ENCODE data around the gene CALCR.
"Not testable (repeated sequence)": the region's sequence is repeated elsewhere in the genome, so short reads cannot be mapped to it uniquely, and the experiment has no call there.

Gene CALCR

DNA sequence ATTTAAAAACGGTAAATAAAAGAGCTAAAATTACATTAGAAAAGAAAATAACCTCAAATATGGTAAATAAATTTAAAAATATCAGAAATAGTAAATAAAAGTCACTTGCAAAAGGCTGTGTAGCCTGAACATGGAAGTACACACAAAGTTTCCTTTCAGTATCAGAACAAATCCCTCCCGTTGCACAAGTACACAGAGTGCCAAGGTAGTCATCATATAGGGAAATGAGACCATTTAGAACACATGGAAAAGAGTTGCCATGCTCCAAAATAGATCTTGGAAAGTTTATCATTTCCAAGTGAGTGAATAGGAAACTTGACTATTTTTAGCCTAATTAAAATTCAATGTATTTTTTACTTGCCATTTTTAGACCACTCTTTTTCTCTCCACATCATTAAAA lies 11.6 kb downstream of the CALCR start:
- FAIRE-seq (no peak), DNase-seq (ENCODE audit: insufficient read length, low spot score) (no peak)

DNA sequence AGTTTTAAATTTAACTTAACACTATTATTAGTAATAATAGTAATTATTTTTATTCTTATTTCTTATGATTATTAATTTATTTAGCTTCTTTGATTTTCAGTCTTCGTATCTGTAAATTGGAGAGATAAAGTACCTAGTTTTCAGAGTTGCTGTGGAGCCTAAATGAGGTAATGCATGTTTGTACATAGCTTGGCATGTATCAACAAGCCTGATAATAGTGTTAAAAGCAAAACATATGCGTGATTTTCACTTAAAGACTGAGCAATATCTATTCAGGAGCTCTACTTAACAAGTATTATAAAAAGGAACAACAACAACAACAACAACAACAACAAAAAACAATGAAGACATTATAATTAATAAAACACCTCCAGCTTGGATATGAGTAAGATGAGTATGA lies 12.4 kb downstream of the CALCR start:
- DNase-seq (ENCODE audit: insufficient read length, low spot score) (no peak), FAIRE-seq (no peak)

DNA sequence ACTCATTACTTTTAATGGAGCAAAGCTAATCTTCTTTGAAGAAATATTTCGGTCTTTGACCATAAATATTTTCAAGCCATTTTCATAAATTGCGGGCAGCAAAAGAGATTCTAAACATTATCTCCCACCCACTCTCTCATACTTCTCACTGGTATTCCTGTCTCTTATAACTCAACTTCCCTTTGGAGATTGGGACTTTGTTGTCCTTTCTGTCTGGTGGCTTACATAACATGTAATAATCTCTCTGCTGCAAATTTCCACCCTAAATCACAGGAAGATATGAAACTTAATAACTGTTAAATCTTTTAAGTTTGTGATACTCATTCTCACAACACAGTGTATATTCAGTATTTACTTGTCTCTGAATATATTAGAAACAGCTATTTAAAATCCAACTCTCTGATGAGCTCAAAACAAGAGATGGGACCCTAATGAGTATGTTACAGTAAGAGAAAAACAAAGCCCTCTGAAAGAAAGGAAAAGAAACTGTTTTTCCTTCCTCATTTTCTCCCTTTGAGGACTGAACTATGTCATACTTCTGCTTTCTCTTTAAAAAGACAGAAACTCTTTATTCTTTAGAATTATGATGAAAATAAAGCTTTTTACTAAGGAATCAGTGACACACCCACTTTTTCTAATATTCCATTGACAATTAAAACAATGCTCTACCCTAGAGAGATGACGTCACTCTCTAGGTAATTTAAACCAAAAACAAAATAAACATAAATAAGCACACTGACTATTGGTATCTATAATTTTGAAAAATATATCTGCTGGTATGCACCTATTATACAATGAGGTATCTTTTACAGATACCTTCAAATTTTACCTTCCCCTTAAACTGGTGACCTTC lies 14.7 kb downstream of the CALCR start:
- no peak for DNase-seq (ENCODE audit: insufficient read length, low spot score)
- no peak for FAIRE-seq

DNA sequence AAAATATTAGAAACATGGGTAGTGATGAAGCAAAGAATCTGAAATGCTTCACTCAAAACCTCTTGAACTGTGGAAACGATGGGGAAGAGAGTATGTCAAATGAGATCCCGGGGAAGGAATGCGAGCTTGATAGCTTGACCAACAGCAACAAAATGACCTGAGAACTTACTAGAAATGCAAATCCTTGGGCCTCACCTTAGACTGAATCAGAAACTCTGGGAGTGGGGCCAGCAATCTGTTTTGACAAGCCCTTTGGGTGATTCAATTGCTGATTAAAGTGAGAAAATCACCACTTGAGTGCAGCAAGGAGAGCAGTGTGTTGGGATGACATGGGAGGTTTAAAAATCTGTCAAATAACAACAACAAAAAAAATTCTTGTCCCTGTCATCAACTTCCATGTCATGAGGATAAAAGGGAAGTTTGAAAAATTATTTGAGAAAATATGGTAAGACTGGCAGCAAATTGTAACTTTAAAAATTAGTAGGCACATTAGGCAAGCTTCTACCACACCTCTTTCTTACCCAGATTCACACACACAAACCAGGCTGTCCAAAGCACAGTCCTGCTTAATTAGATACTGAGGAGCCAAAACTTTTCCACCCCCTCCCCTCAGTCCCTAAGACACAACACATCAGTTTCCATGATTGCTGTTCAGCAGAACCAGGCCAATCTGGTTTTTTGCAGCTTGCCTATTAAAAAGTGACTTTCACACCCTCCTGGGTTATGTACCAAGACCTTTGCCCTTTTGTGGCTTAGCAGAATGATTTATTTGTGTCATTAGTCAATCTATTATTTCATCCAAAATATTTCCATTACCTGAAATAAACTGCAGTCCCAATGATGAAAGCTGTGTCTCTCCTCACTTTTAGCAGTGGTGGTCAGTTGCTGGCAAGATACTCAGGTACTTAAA lies 15.6 kb downstream of the CALCR start:
- DNase-seq (ENCODE audit: insufficient read length, low spot score) (no peak), FAIRE-seq (no peak)

DNA sequence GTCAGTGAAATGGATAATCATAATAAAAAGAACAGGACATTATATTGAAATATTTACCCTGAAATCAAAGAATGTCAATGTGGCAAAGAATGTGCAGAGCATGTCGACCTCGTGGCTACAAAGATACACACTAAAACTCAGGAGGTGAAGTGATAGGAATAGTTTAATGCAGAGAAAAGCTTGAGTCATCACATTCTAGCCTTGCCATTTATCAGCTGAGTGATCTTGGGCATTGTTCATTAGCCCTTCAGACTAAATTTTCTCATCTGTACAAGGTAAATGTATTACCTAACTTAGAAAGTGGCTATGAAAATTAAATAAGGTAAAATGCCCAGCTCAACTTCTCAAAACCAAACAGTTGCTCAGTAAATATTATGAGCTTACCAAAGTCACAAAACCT lies 22.6 kb downstream of the CALCR start:
- DNase-seq (ENCODE audit: insufficient read length, low spot score): no peak
- no peak for FAIRE-seq

DNA sequence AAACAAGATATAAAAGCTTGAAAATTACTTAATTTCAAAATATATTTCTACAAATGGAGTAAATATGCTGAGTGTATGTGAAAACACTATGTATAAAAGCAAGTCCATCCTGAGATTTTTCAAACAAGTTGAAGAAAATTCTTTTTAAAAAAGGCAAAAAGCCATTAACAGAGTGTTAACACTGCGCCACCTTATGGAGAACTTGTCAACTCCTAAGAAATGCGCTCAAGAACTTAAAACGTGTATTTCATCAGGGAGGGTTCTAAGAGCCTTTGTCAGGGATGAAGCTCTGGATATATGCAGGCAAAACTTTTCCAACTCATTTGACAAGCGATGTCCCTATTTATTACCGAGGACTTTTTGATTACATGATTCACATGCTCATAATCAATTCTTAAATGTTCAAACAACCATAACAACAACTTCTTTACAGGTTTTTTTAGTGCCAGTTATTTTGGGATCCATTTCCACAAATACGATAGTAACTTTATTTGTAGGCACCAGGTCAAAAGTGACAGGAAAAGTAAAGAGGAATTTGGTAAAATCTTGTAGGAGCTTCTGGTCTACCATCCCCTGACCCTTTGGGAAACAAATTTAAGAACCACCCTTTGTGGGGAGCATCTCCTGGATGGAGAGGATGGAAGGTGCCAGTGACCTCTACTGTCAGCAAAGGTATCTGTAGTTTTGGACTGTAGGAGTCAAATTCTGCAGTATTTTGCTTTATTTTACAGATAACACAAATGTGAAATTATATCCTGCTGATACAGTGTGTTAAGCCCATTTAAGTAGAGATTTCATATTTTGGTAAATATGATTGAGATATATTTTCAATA lies 23.2 kb downstream of the CALCR start:
- DNase-seq (ENCODE audit: insufficient read length, low spot score) (no peak), FAIRE-seq (peak; percentile 14)

DNA sequence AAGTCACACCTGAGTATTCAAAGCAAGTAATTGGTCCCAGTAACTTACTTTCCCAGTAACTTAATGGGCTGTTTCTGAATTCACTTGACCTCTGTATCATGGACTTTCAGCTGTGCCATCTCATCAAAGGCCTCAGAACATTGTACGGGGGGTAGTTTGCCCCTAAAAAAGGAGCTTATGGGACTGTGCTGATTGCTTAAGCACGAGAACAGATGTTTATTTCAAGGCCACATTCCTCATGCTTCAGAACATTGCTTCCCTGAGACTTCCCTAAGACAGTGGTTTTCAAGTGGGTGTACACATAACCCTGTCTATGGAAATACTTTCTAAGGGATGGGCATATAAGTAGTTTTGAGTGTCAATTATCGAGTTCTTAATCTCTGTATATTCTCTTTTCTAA lies 26.8 kb downstream of the CALCR start:
- DNase-seq (ENCODE audit: insufficient read length, low spot score) (no peak), FAIRE-seq (no peak)

DNA sequence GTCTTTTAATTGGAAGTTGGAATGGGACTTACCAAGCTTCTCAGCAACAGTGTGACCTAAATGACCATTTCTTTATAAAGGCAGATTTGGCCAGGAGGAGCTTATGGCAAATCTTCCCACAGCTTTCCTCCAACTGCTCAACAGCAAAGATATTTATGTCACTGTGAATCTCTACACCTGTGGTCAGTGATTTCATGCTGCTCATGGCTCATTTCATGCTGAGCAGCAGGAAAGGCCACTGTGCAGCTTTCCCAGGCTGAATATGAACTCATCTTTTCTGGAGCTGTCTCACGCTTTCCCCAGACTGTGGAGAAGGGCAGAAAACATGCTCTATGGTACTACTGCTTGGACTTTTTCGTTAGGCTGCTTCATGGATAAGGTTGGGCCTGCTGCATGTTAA lies 29.8 kb downstream of the CALCR start:
- FAIRE-seq (no peak), DNase-seq (ENCODE audit: insufficient read length, low spot score) (no peak)

DNA sequence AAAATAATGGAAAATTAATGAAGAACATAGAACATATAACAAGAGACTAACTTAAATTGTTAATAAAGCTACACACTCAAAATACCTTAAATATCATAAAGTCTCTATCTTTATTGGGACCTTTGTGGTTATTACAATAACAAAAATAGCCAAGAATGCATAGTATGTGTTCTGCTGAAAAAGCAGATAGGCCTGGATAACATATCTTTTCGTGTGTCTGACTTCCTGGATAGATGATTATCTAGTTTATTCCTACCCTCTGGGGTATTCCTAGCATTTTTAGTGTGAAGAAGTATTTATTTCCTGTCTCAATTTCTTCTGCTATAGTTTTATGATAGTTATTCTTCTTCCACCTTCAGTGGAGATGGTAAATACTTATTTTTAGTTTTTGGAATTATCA lies 36.5 kb downstream of the CALCR start:
- no peak for FAIRE-seq
- DNase-seq (ENCODE audit: insufficient read length, low spot score): no peak

DNA sequence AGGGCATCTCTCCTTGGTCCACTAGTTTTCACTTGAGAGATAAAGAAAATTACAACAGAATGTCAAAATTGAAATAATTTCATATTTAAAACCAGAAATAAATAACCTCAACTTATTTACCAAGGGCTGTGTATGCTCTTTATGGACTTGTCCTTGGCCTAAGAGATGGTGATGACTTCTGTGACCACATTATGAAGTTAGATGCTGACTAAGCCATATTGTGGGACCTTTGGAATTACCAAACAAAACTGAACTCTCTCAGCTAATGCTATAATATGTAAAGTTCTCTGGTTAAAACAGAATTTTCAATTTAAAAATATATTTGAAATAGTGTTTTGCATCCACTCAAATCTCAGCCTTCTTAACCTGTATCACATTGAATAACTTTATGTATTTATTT lies 38.9 kb downstream of the CALCR start:
- FAIRE-seq (no peak), DNase-seq (ENCODE audit: insufficient read length, low spot score) (no peak)

DNA sequence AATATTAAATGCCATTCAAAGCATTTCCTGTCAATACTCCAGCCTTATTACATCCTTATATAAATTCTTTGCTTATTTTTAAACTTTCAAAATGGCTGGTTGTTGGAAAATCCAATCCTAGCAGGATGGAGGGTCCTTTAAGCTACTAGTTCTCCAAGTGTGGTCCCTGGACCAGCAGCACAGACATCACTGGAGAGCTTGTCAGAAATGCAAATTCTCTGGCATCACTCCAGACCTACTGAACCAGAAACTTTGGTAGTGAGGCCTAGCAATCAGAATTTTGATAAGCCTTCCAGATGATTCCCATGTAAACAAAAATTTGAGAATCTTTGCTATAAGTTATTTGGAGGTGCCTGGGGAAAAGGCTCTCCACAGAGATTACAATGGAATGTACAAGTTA lies 43.8 kb downstream of the CALCR start:
- FAIRE-seq: no peak
- DNase-seq (ENCODE audit: insufficient read length, low spot score): no peak

DNA sequence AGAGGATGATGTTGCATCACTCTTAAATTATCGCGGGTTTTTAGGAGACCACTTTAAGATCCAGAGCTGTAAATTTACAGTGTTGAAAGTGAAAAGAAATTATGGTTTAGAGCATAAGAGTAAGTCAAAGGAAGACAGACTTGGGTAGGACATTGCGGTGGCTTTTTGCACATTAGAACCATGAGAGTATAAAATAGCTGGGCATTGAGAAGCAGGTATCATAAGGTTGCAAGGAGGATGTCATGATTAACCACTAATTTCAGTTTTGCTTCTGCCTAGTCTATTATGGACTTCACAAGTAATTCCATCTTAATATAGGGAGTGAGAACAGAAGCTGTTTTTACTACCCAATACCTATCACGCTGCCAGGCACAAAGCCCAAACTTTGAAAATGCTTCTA lies 57.7 kb downstream of the CALCR start:
- FAIRE-seq (no peak), DNase-seq (ENCODE audit: insufficient read length, low spot score) (no peak)

DNA sequence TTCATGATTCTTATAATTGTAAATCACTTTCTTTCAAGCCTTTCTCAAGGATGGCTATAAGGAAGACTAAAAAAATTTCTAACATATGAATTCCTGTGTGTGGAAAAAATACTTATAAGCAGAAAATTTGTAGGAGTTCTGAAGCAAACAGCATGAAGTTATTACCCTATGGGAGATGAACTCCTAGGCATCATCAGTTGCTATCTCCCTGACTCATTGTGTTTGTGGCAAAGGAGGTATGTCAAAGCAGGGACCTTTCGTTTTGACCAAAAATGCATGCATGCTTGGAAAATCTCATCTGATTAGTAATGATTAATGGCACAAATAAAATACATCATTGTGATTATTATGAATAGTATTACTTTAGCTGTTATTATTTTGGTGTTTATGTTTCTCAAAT lies 59.4 kb downstream of the CALCR start:
- FAIRE-seq: no peak

DNA sequence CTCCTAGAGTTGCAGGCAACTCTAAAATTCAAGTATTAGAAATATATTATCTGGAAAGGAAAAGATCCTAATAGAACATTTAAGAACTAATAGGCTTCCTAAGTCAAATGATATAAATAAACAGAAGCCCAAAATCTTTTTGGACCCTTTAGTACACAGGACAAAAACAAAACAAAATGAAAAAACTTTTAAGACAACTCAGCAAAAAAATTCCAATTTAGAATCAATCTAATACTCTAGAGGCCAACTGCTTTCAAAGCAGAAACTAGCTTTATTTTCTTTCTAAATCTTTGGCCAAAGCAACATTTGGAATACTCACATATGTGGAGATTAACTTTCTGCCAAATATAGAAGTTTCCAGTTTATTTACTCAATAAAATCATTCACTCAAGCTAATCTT lies 65.2 kb downstream of the CALCR start:
- no peak for FAIRE-seq
- DNase-seq (ENCODE audit: insufficient read length, low spot score): no peak

More for the DNA sequence above, 59.4 kb downstream of the CALCR start:
- DNase-seq (ENCODE audit: insufficient read length, low spot score): no peak

DNA sequence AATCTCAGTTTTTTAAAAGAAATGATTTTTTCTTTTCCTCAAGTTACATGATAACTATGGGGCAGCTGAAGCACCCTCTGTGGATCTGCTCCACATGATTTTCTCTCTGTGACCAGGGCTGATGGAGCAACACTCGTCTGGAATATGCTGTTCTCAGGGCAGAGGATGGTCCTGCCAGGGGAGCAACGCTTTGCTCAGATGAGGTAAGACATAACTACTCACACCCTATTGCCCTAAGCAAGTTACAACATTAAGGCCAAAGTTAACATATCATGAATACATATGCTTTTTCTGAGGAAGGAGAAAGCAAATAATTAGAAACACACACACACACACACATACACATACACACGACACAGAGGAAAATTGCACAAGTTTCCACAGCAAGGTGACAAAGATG lies 71.4 kb downstream of the CALCR start:
- FAIRE-seq (no peak), DNase-seq (ENCODE audit: insufficient read length, low spot score) (no peak)

DNA sequence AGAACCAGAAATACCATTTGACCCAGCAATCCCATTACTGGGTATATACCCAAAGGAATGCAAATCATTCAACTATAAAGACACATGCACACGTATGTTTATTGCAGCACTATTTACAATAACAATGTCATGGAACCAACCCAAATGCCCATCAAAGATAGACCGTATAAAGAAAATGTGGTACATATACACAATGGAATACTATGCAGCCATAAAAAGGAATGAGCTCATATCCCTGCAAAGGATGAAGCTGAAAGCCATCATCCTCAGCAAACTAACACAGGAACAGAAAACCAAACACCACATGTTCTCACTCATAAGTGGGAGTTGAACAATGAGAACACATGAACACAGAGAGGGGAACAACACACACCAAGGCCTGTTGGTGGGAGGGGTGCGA lies 82.7 kb downstream of the CALCR start:
- DNase-seq (ENCODE audit: insufficient read length, low spot score); FAIRE-seq: not testable (repeated sequence)

DNA sequence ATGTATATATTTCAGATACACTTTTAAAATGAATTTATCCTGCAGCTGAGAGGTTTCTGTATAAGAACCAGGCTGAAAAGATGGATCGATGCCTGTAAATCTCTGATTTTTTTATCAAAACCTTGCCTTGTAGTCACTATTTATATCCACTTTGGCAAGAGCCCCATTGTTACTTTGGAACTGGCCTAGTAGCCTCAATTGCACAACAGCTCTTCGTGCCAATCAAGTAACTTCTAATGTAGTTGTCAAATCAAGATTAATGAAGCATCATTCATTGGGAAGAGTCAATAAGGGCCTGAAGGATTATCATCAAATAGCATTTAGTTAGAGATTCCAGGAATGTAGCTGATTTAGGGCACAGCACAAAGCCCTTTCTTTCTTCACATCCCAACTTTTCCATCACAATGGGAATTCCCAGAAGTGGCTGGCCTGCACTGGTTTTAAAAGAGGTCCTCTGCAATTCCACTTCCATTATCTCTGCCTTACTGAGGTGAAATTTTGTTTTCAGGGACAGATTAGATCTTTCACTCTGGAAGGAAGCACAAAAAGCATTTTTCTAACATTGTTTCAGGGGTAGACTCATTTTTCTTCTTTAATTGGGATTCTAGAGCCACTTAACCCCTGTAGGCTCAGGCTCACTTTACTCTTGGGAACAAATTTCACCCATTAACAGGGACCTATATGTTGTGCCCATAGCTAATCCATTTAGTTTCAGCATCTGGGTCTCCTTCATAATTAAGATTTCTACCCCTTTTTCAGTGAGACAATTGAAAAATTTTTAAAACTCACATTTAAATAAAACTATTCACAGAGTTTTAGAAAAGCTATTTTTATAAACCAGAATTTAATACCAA lies 97.8 kb downstream of the CALCR start:
- FAIRE-seq: no peak

DNA sequence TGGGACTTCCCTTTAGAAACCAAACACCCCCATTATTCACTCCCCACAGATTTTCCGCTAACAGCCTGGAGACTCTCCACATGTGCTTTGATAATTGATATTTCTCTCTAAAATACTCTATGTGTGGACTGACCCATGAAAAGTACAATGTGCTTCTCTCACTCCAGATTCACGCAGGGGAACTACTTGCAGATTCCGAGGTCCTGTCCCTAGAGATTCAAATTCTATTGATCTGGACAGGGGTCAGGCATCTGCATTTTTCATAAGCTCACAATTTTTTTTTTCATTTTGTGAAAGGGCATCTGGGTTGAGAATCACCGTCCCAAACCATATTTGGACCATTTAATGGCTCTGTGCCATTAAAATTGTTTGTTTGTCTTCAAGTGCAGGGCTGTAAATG lies 98.7 kb downstream of the CALCR start:
- FAIRE-seq: no peak

More for the DNA sequence above, 97.8 kb downstream of the CALCR start:
- DNase-seq (ENCODE audit: insufficient read length, low spot score): no peak

DNA sequence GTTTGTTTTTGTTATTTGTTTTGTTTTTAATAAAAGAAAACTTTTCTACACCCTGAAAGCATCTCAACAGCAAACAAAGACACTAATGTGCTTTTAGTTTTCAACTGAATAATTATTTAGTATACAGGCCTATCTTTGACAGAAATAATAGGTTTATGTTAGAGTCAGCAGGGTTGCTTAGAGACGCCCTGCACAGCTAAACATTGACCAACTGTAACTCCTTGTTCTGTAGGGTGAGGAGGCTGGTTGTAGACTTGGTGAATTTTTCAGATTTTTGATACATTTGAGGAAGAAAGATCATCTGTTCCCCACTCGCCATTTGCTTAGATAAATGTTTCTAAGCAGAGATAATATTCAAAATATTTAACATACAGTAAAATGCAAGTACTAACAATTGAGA lies 103.1 kb downstream of the CALCR start:
- DNase-seq (ENCODE audit: insufficient read length, low spot score): no peak
- FAIRE-seq: no peak

More for the DNA sequence above, 98.7 kb downstream of the CALCR start:
- DNase-seq (ENCODE audit: insufficient read length, low spot score): no peak

DNA sequence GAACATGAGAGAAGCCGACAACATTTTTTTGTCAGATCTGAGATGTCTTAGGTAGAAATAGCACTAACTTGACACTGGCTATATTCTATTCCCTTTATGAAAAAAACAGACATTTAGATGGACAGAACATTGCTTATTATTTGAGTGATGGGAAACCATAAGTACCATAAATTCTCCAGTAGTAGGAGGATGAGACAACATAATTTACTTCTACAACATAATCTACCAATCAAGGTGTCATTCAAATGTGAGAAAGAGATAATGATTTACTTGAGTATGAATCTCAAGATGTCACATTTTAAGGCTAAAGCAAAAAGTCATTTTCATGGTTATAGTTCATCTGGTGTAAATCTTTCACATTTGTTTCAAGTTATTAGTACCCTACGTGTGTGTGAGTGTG lies 110.8 kb downstream of the CALCR start:
- FAIRE-seq (no peak), DNase-seq (ENCODE audit: insufficient read length, low spot score) (no peak)

Measured in GM19239 (cell line).